Measurements from ENCODE around the gene REPIN1.

The REPIN1 gene

GRCh38 chr7:150361402-150361801 lies 7.2 kb upstream of the REPIN1 start:
- no peak for DNase-seq

- DNase-seq: no peak
Observed at GRCh38 chr7:150361807-150362621, 6.6 kb upstream of the REPIN1 start.

GRCh38 chr7:150363370-150363769 lies 5.3 kb upstream of the REPIN1 start:
- DNase-seq: peak; percentile 63

- no peak for DNase-seq
Observed at GRCh38 chr7:150363872-150364271, 4.8 kb upstream of the REPIN1 start.

GRCh38 chr7:150365194-150365593 lies 3.4 kb upstream of the REPIN1 start:
- no peak for DNase-seq

GRCh38 chr7:150365673-150366398 lies 2.8 kb upstream of the REPIN1 start:
- DNase-seq: no peak

- DNase-seq: peak; percentile 91
Observed at GRCh38 chr7:150367677-150368095, 936 bp upstream of the REPIN1 start.

- peak; percentile 61 for DNase-seq
Observed at GRCh38 chr7:150368884-150369747, 494 bp downstream of the REPIN1 start.

GRCh38 chr7:150369748-150370501 lies 1.3 kb downstream of the REPIN1 start:
- no peak for DNase-seq

GRCh38 chr7:150370612-150371071 lies 2.0 kb downstream of the REPIN1 start:
- DNase-seq: no peak

- DNase-seq: no peak
Observed at GRCh38 chr7:150371131-150371995, 2.7 kb downstream of the REPIN1 start.

- no peak for DNase-seq
Observed at GRCh38 chr7:150371996-150372270, 3.3 kb downstream of the REPIN1 start.

- DNase-seq: no peak
Observed at GRCh38 chr7:150372271-150373048, 3.8 kb downstream of the REPIN1 start.

GRCh38 chr7:150373049-150373801 lies 4.6 kb downstream of the REPIN1 start:
- DNase-seq: no peak

GRCh38 chr7:150374026-150374425 lies 5.4 kb downstream of the REPIN1 start:
- DNase-seq: no peak

GRCh38 chr7:150374472-150374871 lies 5.8 kb downstream of the REPIN1 start:
- DNase-seq: no peak

GRCh38 chr7:150375662-150376521 lies 7.3 kb downstream of the REPIN1 start:
- no peak for DNase-seq

- DNase-seq: no peak
Observed at GRCh38 chr7:150376560-150376959, 7.9 kb downstream of the REPIN1 start.

GRCh38 chr7:150377196-150377595 lies 8.6 kb downstream of the REPIN1 start:
- DNase-seq: no peak
